ENCODE data around the gene GRIK2. TPM values are rescaled to one million over a fixed set of nuclear protein-coding genes. Genes with fewer than 3 reads are reported as not detected.

GRIK2 gene
- total and polyA plus RNA-seq, 11 donors = 0.33 to 7.0 (median 3.9) TPM

DNA sequence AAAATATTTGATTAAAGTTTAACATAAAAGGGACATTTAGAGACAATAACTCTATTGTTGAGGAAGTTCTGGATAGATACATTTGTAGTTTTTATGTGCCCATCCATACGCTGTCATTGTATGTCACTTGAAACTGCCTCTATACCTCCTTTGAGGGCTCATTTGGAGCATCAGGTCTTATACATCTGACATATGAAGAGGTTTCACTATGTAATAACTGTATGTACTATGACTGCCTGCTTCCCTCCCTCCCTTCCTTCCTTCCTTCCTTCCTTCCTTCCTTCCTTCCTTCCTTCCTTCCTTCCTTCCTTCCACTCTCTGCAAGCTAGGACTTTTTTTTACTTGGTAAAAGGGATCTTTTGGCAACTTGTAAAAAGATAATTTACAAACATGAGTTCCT is 657.5 kb downstream of the GRIK2 start:
- H3K36me3 ChIP-seq = no peaks in the 10 kb centered on the region
- no peak for DNase-seq
- TF ChIP-seq POLR2A (IDR thresholded peaks at IDR 0.05) = no peak
- TF ChIP-seq, protein P1, sequence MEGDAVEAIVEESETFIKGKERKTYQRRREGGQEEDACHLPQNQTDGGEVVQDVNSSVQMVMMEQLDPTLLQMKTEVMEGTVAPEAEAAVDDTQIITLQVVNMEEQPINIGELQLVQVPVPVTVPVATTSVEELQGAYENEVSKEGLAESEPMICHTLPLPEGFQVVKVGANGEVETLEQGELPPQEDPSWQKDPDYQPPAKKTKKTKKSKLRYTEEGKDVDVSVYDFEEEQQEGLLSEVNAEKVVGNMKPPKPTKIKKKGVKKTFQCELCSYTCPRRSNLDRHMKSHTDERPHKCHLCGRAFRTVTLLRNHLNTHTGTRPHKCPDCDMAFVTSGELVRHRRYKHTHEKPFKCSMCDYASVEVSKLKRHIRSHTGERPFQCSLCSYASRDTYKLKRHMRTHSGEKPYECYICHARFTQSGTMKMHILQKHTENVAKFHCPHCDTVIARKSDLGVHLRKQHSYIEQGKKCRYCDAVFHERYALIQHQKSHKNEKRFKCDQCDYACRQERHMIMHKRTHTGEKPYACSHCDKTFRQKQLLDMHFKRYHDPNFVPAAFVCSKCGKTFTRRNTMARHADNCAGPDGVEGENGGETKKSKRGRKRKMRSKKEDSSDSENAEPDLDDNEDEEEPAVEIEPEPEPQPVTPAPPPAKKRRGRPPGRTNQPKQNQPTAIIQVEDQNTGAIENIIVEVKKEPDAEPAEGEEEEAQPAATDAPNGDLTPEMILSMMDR (IDR thresholded peaks at IDR 0.05) = no peak
- H3K4me1 ChIP-seq = no peaks in the 10 kb centered on the region
- H3K27me3 ChIP-seq = no peaks in the 10 kb centered on the region
- WGBS, 4 donors = 89 to 96% (median 95%) methylated on average over 1 of the region's 1 CpG
- H3K27ac ChIP-seq = no peak overlapping the region
- H3K9me3 ChIP-seq = peaks cover 0 to 3% (median 0%) of the 10 kb centered on the region in 12 donors
- ATAC-seq = no peak
- no peak overlapping the region for H3K4me3 ChIP-seq
- intact Hi-C loops (cut with DNase I) = no loop called here

- WGBS, 4 donors = 85 to 97% (median 90%) methylated on average over 1 of the region's 1 CpG
- no peaks in the 10 kb centered on the region for H3K4me1 ChIP-seq
- H3K9me3 ChIP-seq = no peaks in the 10 kb centered on the region
- intact Hi-C loops (cut with DNase I) = no loop called here
- no peaks in the 10 kb centered on the region for H3K27me3 ChIP-seq
- no peak for ATAC-seq
- DNase-seq = no peak
- no peak overlapping the region for H3K4me3 ChIP-seq
- no peaks in the 10 kb centered on the region for H3K36me3 ChIP-seq
- TF ChIP-seq, protein P1 (IDR thresholded peaks at IDR 0.05) = no peak
- H3K27ac ChIP-seq = no peak overlapping the region
These were observed 658.2 kb downstream of the GRIK2 start for GRCh38 chr6:102051720-102052119.

DNA sequence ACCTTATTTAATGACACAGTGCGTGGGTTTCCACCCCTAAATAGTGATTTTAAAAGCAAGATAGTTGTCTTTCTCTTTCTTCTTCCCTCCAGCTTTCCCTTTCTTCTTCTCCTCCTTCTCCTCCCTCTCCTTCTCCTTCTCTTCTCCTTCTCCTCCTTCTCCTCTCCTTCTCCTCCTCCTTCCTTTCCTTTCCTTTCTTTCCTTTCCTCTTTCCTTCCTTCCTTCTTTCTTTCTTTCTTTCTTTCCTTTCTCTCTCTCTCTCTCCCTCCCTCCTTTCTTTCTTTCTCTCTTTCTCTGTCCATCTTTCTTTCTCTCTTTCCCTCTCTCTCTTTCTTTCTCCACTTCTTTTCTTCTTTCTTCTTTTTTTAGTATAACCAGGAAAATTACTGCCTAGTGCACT is 670.6 kb downstream of the GRIK2 start:
- Histone ChIP-seq H3K36me3 (no peaks in the 10 kb centered on the region), H3K27me3 (no peaks in the 10 kb centered on the region), H3K4me3 (no peak overlapping the region), H3K4me1 (no peaks in the 10 kb centered on the region), H3K9me3 (no peaks in the 10 kb centered on the region), H3K27ac (no peak overlapping the region)
- DNase-seq (no peak), ATAC-seq (no peak)
- 60 to 71% (median 67%) methylated on average over 1 of the region's 1 CpG for whole genome bisulfite sequencing, 4 donors
- TF ChIP-seq, protein P1 (IDR thresholded peaks at IDR 0.05) = no peak
- no peak for TF ChIP-seq POLR2A (IDR thresholded peaks at IDR 0.05)
- intact Hi-C loops (cut with DNase I) = no loop called here

GRCh38 chr6:102066301-102066700 is 672.8 kb downstream of the GRIK2 start:
- no peaks in the 10 kb centered on the region for H3K36me3 ChIP-seq
- no peaks in the 10 kb centered on the region for H3K27me3 ChIP-seq
- H3K27ac ChIP-seq = no peak overlapping the region
- intact Hi-C loops (cut with DNase I) = no loop called here
- TF ChIP-seq POLR2A (IDR thresholded peaks at IDR 0.05) = no peak
- TF ChIP-seq, protein P1 (IDR thresholded peaks at IDR 0.05) = no peak
- H3K4me3 ChIP-seq = no peak overlapping the region
- no peak for DNase-seq
- no peak for ATAC-seq
- no peaks in the 10 kb centered on the region for H3K9me3 ChIP-seq
- WGBS, 4 donors = 58 to 65% (median 60%) methylated on average over 1 of the region's 1 CpG
- no peaks in the 10 kb centered on the region for H3K4me1 ChIP-seq

Measured in heart left ventricle (tissue), 16 donors.